HEK293 (cell line): Measurements from ENCODE around the gene USP12.
A peak's percentile ranks its signal among the peaks of the same experiment; 100 is the strongest.

Source experiments
- HOXC10 ChIP-seq: sonication (generic); formaldehyde crosslinking; IDR thresholded peaks from 2 replicates; pipeline ENCODE4 v1.8.1; 2023; ENCODE audit warnings: mild to moderate bottlenecking, missing genetic modification reagents
- KLF17 ChIP-seq: fragments of 450-650 bp; formaldehyde crosslinking; IDR thresholded peaks from 2 replicates; pipeline ENCODE4 v1.5.1; 2016; ENCODE audit warnings: missing biosample characterization, missing genetic modification characterization
- KLF8 ChIP-seq: fragments of 450-650 bp; formaldehyde crosslinking; IDR thresholded peaks from 2 replicates; pipeline ENCODE4 v1.5.1; 2016; ENCODE audit warnings: missing biosample characterization, missing genetic modification characterization
- MEIS1 ChIP-seq: sonication (generic); formaldehyde crosslinking; IDR thresholded peaks from 2 replicates; pipeline ENCODE4 v1.8.1; 2022; ENCODE audit warnings: missing genetic modification reagents, mild to moderate bottlenecking, borderline replicate concordance
- SETDB1 ChIP-seq: IDR thresholded peaks from one replicate; pipeline ENCODE4 v1.6.1; 2017; ENCODE audit warnings: mild to moderate bottlenecking, low read length, moderate library complexity, mixed read lengths; ENCODE audit not compliant: insufficient read length
- TCF7L2 ChIP-seq: IDR thresholded peaks from 2 replicates; pipeline ENCODE4 v1.6.1; 2011; ENCODE audit warnings: low read depth, mild to moderate bottlenecking, inconsistent platforms, low read length, moderate library complexity, borderline replicate concordance
- TRIM28 ChIP-seq: IDR thresholded peaks from 2 replicates; pipeline ENCODE4 v1.6.1; 2011; ENCODE audit warnings: low read length, control low read depth, borderline replicate concordance
- ZBTB17 ChIP-seq: fragments of 450-650 bp; formaldehyde crosslinking; IDR thresholded peaks from 2 replicates; pipeline ENCODE4 v1.5.1; 2016; ENCODE audit warnings: missing biosample characterization, missing genetic modification characterization
- ZFHX2 ChIP-seq: fragments of 450-650 bp; formaldehyde crosslinking; conservative IDR thresholded peaks from 2 replicates; pipeline ENCODE4 v1.5.1; 2016; ENCODE audit warnings: missing biosample characterization, missing genetic modification characterization
- ZNF138 ChIP-seq: fragments of 450-650 bp; formaldehyde crosslinking; IDR thresholded peaks from 2 replicates; pipeline ENCODE4 v1.5.1; 2016; ENCODE audit warnings: missing biosample characterization, missing genetic modification characterization, borderline replicate concordance
- ZNF140 ChIP-seq: fragments of 450-650 bp; formaldehyde crosslinking; IDR thresholded peaks from 2 replicates; pipeline ENCODE4 v1.5.1; 2016; ENCODE audit warnings: missing biosample characterization, missing genetic modification characterization
- ZNF16 ChIP-seq: fragments of 450-650 bp; formaldehyde crosslinking; IDR thresholded peaks from 2 replicates; pipeline ENCODE4 v1.5.1; 2016; ENCODE audit warnings: low read depth, missing biosample characterization, missing genetic modification characterization
- ZNF18 ChIP-seq: fragments of 450-650 bp; formaldehyde crosslinking; IDR thresholded peaks from 2 replicates; pipeline ENCODE4 v1.5.1; 2016; ENCODE audit warnings: missing biosample characterization, missing genetic modification characterization
- ZNF221 ChIP-seq: fragments of 450-650 bp; formaldehyde crosslinking; IDR thresholded peaks from 2 replicates; pipeline ENCODE4 v1.5.1; 2017; ENCODE audit warnings: missing biosample characterization, missing genetic modification characterization, borderline replicate concordance
- ZNF239 ChIP-seq: fragments of 450-650 bp; formaldehyde crosslinking; IDR thresholded peaks from 2 replicates; pipeline ENCODE4 v1.5.1; 2016; ENCODE audit warnings: missing biosample characterization, missing genetic modification characterization
- ZNF350 ChIP-seq: fragments of 450-650 bp; formaldehyde crosslinking; IDR thresholded peaks from 2 replicates; pipeline ENCODE4 v1.5.0; 2017; ENCODE audit warnings: missing biosample characterization, mild to moderate bottlenecking, missing genetic modification characterization
- ZNF416 ChIP-seq: fragments of 450-650 bp; formaldehyde crosslinking; IDR thresholded peaks from 2 replicates; pipeline ENCODE4 v1.5.1; 2016; ENCODE audit warnings: missing biosample characterization, missing genetic modification characterization
- ZNF426 ChIP-seq: fragments of 450-650 bp; formaldehyde crosslinking; IDR thresholded peaks from 2 replicates; pipeline ENCODE4 v1.5.1; 2017; ENCODE audit warnings: missing biosample characterization, missing genetic modification characterization, mild to moderate bottlenecking, inconsistent platforms, moderate library complexity
- ZNF449 ChIP-seq: fragments of 450-650 bp; formaldehyde crosslinking; IDR thresholded peaks from 2 replicates; pipeline ENCODE4 v1.5.1; 2017; ENCODE audit warnings: missing biosample characterization, mild to moderate bottlenecking, missing genetic modification characterization, moderate library complexity
- ZNF473 ChIP-seq: fragments of 450-650 bp; formaldehyde crosslinking; IDR thresholded peaks from 2 replicates; pipeline ENCODE4 v1.5.1; 2017; ENCODE audit warnings: missing biosample characterization, missing genetic modification characterization
- ZNF530 ChIP-seq: fragments of 450-650 bp; formaldehyde crosslinking; IDR thresholded peaks from 2 replicates; pipeline ENCODE4 v1.5.1; 2016; ENCODE audit warnings: low read depth, missing biosample characterization, missing genetic modification characterization
- ZNF544 ChIP-seq: fragments of 450-650 bp; formaldehyde crosslinking; IDR thresholded peaks from 2 replicates; pipeline ENCODE4 v1.5.0; 2017; ENCODE audit warnings: missing biosample characterization, missing genetic modification characterization
- ZNF560 ChIP-seq: fragments of 450-650 bp; formaldehyde crosslinking; IDR thresholded peaks from 2 replicates; pipeline ENCODE4 v1.5.1; 2017; ENCODE audit warnings: missing biosample characterization, missing genetic modification characterization, borderline replicate concordance
- ZNF624 ChIP-seq: fragments of 450-650 bp; formaldehyde crosslinking; IDR thresholded peaks from 2 replicates; pipeline ENCODE4 v1.5.1; 2017; ENCODE audit warnings: missing biosample characterization, missing genetic modification characterization
- ZNF639 ChIP-seq: fragments of 450-650 bp; formaldehyde crosslinking; IDR thresholded peaks from 2 replicates; pipeline ENCODE4 v1.5.1; 2016; ENCODE audit warnings: missing biosample characterization, missing genetic modification characterization
- ZNF654 ChIP-seq: fragments of 450-650 bp; formaldehyde crosslinking; IDR thresholded peaks from 2 replicates; pipeline ENCODE4 v1.5.1; 2016; ENCODE audit warnings: low read depth, missing biosample characterization, missing genetic modification characterization
- ZNF701 ChIP-seq: fragments of 450-650 bp; formaldehyde crosslinking; IDR thresholded peaks from 2 replicates; pipeline ENCODE4 v1.5.1; 2016; ENCODE audit warnings: missing biosample characterization, missing genetic modification characterization
- ZNF768 ChIP-seq: fragments of 450-650 bp; formaldehyde crosslinking; IDR thresholded peaks from 2 replicates; pipeline ENCODE4 v1.5.1; 2018; ENCODE audit warnings: missing biosample characterization, mild to moderate bottlenecking, missing genetic modification characterization
- ZNF777 ChIP-seq: fragments of 450-650 bp; formaldehyde crosslinking; IDR thresholded peaks from 2 replicates; pipeline ENCODE4 v1.5.1; 2017; ENCODE audit warnings: missing biosample characterization, missing genetic modification characterization, borderline replicate concordance
- ZXDB ChIP-seq: fragments of 450-650 bp; formaldehyde crosslinking; IDR thresholded peaks from 2 replicates; pipeline ENCODE4 v1.5.1; 2016; ENCODE audit warnings: missing biosample characterization, missing genetic modification characterization
- TF ChIP-seq, protein P1 (sequence below): fragments of 450-650 bp; formaldehyde crosslinking; conservative IDR thresholded peaks from 2 replicates; pipeline ENCODE4 v1.5.1; 2016; ENCODE audit warnings: low read depth, missing biosample characterization, missing genetic modification characterization

USP12 gene

DNA sequence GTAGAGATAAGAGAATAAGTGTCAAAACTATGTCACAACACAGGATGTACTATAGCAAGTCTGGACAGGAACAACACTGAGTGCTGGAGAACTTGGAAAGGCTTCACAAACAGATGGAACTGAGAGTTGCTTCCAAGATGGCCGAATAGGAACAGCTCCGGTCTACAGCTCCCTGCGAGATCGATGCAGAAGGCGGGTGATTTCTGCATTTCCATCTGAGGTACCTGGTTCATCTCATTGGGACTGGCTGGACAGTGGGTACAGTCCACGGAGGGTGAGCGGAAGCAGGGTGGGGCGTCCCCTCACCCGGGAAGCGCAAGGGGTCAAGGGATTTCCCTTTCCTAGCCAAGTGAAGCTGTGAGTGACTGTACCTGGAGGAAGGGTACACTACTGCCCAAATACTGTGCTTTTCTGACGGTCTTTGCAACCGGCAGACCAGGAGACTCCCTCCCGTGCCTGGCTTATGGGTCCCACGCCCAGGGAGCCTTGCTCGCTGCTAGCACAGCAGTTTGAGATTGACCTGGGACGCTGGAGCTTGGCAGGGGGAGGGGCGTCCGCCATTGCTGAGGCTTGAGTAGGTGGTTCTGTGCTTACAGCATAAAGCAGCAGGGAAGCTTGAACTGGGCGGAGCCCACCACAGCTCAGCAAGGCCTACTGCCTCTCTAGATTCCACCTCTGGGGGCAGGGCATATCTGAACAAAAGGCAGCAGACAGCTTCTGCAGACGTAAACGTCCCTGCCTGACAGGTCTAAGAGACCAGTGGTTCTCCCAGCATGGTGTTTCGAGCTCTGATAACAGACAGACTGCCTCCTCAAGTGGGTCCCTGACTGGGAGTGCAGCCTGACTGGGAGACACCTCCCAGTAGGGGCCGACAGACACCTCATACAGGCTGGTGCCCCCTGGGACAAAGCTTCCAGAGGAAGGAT, 46.0 kb downstream of the USP12 start (continued):
- TF ChIP-seq ZNF140 (tag by site-specific recombination) (no peak), ZNF768 (no peak), ZNF777 (tag by site-specific recombination) (no peak), ZNF639 (tag by site-specific recombination) (no peak), KLF17 (tag by site-specific recombination) (no peak), ZNF18 (peak; percentile 50; the same call in 1 of the 2 replicates), SETDB1 (no peak), ZNF544 (tag by site-specific recombination) (no peak), ZBTB17 (tag by site-specific recombination) (peak; percentile 94), ZNF221 (no peak), ZNF473 (tag by site-specific recombination) (no peak), ZNF350 (no peak), ZNF416 (tag by site-specific recombination) (no peak), ZNF530 (tag by site-specific recombination) (no peak), HOXC10 (CRISPR knock-in tag) (no peak), ZNF624 (tag by site-specific recombination) (no peak), KLF8 (tag by site-specific recombination) (0 out of 2 replicates have a peak, but pooled peaks have one; percentile 44), ZNF654 (tag by site-specific recombination) (peak; percentile 23), MEIS1 (CRISPR knock-in tag) (no peak), ZNF138 (tag by site-specific recombination) (no peak), ZXDB (tag by site-specific recombination) (peak; percentile 62), ZNF239 (tag by site-specific recombination) (no peak), ZNF449 (tag by site-specific recombination) (no peak), TCF7L2 (no peak), ZNF16 (no peak), ZNF701 (tag by site-specific recombination) (no peak), TRIM28 (peak; percentile 87; the same call in 1 of the 2 replicates), ZFHX2 (tag by site-specific recombination) (peak; percentile 65), ZNF560 (tag by site-specific recombination) (no peak), ZNF426 (tag by site-specific recombination) (no peak)
- TF ChIP-seq, protein P1, sequence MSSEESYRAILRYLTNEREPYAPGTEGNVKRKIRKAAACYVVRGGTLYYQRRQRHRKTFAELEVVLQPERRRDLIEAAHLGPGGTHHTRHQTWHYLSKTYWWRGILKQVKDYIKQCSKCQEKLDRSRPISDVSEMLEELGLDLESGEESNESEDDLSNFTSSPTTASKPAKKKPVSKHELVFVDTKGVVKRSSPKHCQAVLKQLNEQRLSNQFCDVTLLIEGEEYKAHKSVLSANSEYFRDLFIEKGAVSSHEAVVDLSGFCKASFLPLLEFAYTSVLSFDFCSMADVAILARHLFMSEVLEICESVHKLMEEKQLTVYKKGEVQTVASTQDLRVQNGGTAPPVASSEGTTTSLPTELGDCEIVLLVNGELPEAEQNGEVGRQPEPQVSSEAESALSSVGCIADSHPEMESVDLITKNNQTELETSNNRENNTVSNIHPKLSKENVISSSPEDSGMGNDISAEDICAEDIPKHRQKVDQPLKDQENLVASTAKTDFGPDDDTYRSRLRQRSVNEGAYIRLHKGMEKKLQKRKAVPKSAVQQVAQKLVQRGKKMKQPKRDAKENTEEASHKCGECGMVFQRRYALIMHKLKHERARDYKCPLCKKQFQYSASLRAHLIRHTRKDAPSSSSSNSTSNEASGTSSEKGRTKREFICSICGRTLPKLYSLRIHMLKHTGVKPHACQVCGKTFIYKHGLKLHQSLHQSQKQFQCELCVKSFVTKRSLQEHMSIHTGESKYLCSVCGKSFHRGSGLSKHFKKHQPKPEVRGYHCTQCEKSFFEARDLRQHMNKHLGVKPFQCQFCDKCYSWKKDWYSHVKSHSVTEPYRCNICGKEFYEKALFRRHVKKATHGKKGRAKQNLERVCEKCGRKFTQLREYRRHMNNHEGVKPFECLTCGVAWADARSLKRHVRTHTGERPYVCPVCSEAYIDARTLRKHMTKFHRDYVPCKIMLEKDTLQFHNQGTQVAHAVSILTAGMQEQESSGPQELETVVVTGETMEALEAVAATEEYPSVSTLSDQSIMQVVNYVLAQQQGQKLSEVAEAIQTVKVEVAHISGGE (tag by site-specific recombination): no peak
